Metanephros (tissue), 2 donors: ENCODE data around the gene SYCP3. TPM values are rescaled to one million over a fixed set of nuclear protein-coding genes. Genes with fewer than 3 reads are reported as not detected.

Experiments used
- small RNA-seq: library from RNA; depleted of rRNA; stranded (forward); fragments of <200 nt; gene quantifications from one replicate; pipeline ENCODE3, GENCODE V24; 2014; ENCODE audit warnings: low replicate concordance
- total RNA-seq: library from RNA; depleted of rRNA; stranded (reverse); fragments of >200 nt; gene quantifications from one replicate; pipeline ENCODE4 v1.2.3, GENCODE V29; 2014

The SYCP3 gene
- 0.12 TPM for total RNA-seq

DNA sequence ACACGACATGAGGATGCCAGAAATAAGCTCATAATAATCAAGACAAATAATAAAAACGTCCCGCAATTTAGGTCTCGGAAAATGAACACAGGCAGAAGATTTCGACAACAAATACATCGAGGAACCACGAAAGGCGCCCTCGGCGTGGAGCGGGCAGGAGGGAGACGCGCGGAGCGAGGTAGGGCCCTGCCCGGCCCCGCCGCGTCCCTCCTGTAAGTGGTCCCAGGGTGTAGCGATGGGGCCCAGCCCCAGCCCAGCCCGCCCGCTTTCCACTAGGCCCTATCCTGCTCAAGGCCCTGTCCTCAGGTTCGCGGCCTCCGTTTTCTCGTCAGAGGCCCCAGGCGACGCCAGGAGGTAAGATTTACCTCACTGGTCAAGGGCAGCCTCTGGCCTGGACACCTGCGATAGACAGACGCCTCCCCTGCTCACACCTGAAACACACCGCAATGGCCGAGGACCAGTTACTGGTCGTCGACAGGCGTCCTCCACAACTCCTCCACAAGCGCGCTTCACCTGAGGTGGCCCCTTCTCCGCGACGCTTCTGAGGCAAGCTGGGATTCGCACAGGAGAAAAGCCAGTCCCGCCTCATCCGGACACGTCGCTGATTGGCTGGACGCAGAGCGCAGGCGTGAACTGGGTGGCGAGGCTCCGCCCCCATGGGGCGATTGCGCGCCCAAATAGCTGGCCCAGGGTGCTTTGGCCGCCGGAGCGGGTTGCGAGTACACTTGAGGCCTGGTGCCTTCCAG, at the start of gene SYCP3:
Gene SYCP3 (minus strand): TSS at position 543 of the 746 bp plus-strand sequence. CDS start 1,527 bp downstream, outside the sequence.

GRCh38 chr12:101697197-101697929, 41.9 kb downstream of the SYCP3 start, which contains the start of gene CHPT1:
TSS of gene CHPT1 (plus strand) at chr12:101697640. CDS start at chr12:101697862, 222 bp downstream.

Small RNA genes within 50 kb of the gene (small RNA-seq; reads per million reads assigned to genes)
- gene RNA5SP368 (not detected), gene RNU6-101P (not detected), gene RNY1P16 (not detected)

Other genes with a start within 250 kb of the SYCP3 start
- gene MYBPC1, start 144.5 kb downstream of the SYCP3 start, total RNA-seq: 337 TPM
- gene CHPT1, start 41.8 kb downstream of the SYCP3 start, total RNA-seq: 46.3 TPM
- gene GNPTAB, start 91.5 kb upstream of the SYCP3 start, total RNA-seq: 25.5 TPM
- 15.2 TPM for gene DRAM1, start 138.1 kb upstream of the SYCP3 start, total RNA-seq